ENCODE results near the gene MAG.

- TF ChIP-seq CTCF (IDR thresholded peaks at IDR 0.05), result no peak
- no peak for TF ChIP-seq TEAD4 (CRISPR knock-in tag; IDR thresholded peaks at IDR 0.05)
- no peak for TF ChIP-seq NR1H2 (CRISPR knock-in tag; IDR thresholded peaks at IDR 0.05)
- TF ChIP-seq AFF4 (CRISPR knock-in tag; IDR thresholded peaks at IDR 0.05; ENCODE audit: borderline replicate concordance), result no peak
- TF ChIP-seq PREB (CRISPR knock-in tag; IDR thresholded peaks at IDR 0.05; ENCODE audit: borderline replicate concordance), result no peak
- no peak for TF ChIP-seq NR3C1 (CRISPR knock-in tag; conservative IDR thresholded peaks at IDR 0.05; ENCODE audit: low read depth)
Measured at GRCh38 chr19:35354898-35355297, 62.9 kb downstream of the MAG start.
